PFSK-1 (cell line): ENCODE results near the gene MRPS21.

Experiments used
- FOXP2 ChIP-seq: optimal IDR thresholded peaks from 2 replicates; pipeline ENCODE3; 2011; ENCODE audit warnings: borderline replicate concordance, control low read depth, inconsistent platforms; ENCODE audit not compliant: insufficient read depth; ENCODE audit errors: extremely low read length, extremely low read depth
- POLR2AphosphoS5 ChIP-seq: IDR thresholded peaks from 2 replicates; pipeline ENCODE4 v1.6.1; 2012; ENCODE audit warnings: low read depth, mild to moderate bottlenecking, control low read depth, low read length, moderate library complexity
- SIN3A ChIP-seq: IDR thresholded peaks from 2 replicates; pipeline ENCODE4 v1.6.1; 2012; ENCODE audit warnings: mild to moderate bottlenecking, low read length, moderate library complexity, borderline replicate concordance; ENCODE audit not compliant: insufficient read depth
- TAF1 ChIP-seq: IDR thresholded peaks from 2 replicates; pipeline ENCODE4 v1.6.1; 2012; ENCODE audit warnings: low read length, control low read depth, borderline replicate concordance; ENCODE audit not compliant: insufficient read depth
- TF ChIP-seq, protein P1 (sequence below), 2 experiments: IDR thresholded peaks; 2 replicates each; pipeline versions ENCODE4 v1.6.1 to v1.8.0; 2011 to 2012; ENCODE audit warnings: low read depth in 2 of 2, low read length in 2 of 2, control low read depth in 1 of 2, inconsistent platforms in 1 of 2, mild to moderate bottlenecking in 1 of 2, moderate library complexity in 1 of 2; ENCODE audit not compliant: insufficient read depth in 1 of 2

MRPS21 gene

GRCh38 chr1:150281758-150282557 is 11.7 kb upstream of the MRPS21 start, which contains the start of gene CIART:
TSS of gene CIART (plus strand) at chr1:150282554. CDS start at chr1:150283268, 714 bp downstream.
- TF ChIP-seq TAF1 (no peak), POLR2AphosphoS5 (no peak), SIN3A (no peak), FOXP2 (no peak)
- TF ChIP-seq, protein P1, sequence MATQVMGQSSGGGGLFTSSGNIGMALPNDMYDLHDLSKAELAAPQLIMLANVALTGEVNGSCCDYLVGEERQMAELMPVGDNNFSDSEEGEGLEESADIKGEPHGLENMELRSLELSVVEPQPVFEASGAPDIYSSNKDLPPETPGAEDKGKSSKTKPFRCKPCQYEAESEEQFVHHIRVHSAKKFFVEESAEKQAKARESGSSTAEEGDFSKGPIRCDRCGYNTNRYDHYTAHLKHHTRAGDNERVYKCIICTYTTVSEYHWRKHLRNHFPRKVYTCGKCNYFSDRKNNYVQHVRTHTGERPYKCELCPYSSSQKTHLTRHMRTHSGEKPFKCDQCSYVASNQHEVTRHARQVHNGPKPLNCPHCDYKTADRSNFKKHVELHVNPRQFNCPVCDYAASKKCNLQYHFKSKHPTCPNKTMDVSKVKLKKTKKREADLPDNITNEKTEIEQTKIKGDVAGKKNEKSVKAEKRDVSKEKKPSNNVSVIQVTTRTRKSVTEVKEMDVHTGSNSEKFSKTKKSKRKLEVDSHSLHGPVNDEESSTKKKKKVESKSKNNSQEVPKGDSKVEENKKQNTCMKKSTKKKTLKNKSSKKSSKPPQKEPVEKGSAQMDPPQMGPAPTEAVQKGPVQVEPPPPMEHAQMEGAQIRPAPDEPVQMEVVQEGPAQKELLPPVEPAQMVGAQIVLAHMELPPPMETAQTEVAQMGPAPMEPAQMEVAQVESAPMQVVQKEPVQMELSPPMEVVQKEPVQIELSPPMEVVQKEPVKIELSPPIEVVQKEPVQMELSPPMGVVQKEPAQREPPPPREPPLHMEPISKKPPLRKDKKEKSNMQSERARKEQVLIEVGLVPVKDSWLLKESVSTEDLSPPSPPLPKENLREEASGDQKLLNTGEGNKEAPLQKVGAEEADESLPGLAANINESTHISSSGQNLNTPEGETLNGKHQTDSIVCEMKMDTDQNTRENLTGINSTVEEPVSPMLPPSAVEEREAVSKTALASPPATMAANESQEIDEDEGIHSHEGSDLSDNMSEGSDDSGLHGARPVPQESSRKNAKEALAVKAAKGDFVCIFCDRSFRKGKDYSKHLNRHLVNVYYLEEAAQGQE (IDR thresholded peaks at IDR 0.05; ENCODE audit: insufficient read depth in 1 of 2, low read depth in 2 of 2, low read length in 2 of 2), result no peak

GRCh38 chr1:150282558-150282958 is 11.1 kb upstream of the MRPS21 start:
- TF ChIP-seq TAF1 (no peak), SIN3A (no peak), POLR2AphosphoS5 (no peak), FOXP2 (no peak)
- TF ChIP-seq, protein P1 (IDR thresholded peaks at IDR 0.05; ENCODE audit: insufficient read depth in 1 of 2, low read depth in 2 of 2, low read length in 2 of 2), result no peak

- TF ChIP-seq, protein P1 (IDR thresholded peaks at IDR 0.05; ENCODE audit: insufficient read depth in 1 of 2, low read depth in 2 of 2, low read length in 2 of 2), result no peak
- TF ChIP-seq TAF1 (no peak), POLR2AphosphoS5 (no peak), FOXP2 (no peak), SIN3A (no peak)
Observed at GRCh38 chr1:150283260-150283659, 10.4 kb upstream of the MRPS21 start.

- no peak for TF ChIP-seq TAF1
- no peak for TF ChIP-seq FOXP2
- TF ChIP-seq SIN3A, result no peak
- TF ChIP-seq, protein P1 (IDR thresholded peaks at IDR 0.05; ENCODE audit: insufficient read depth in 1 of 2, low read depth in 2 of 2, low read length in 2 of 2), result no peak
- TF ChIP-seq POLR2AphosphoS5, result no peak
Observed at GRCh38 chr1:150288382-150288781, 5.3 kb upstream of the MRPS21 start.
